ENCODE data around the gene CPS1.

GRCh38 chr2:210527286-210527685 lies 29.1 kb upstream of the CPS1 start:
- TF ChIP-seq POLR2A (IDR thresholded peaks at IDR 0.05; ENCODE audit: low read length) (no peak), GATA1 (IDR thresholded peaks at IDR 0.05; ENCODE audit: low read depth, low read length) (no peak)
